Progenitor cell of endocrine pancreas (in vitro differentiated cells): ENCODE data around the gene GTF2F1. TPM values are rescaled to one million over a fixed set of nuclear protein-coding genes. Genes with fewer than 3 reads are reported as not detected.

ENCODE experiments used
- DNase-seq: peaks from one replicate; pipeline ENCODE4 v3.0.0; 2021; ENCODE audit warnings: low spot score; ENCODE audit not compliant: unreplicated experiment
- H3K27ac Mint-ChIP-seq: 2 replicates; pipeline ENCODE4 v1.8.0; 2021; ENCODE audit warnings: mild to moderate bottlenecking, moderate library complexity, mixed read lengths
- H3K27me3 Mint-ChIP-seq: 2 replicates; pipeline ENCODE4 v1.8.0; 2021; ENCODE audit warnings: mixed read lengths
- H3K36me3 Mint-ChIP-seq: 2 replicates; pipeline ENCODE4 v1.8.0; 2022; ENCODE audit warnings: mixed read lengths; ENCODE audit not compliant: insufficient read depth
- H3K4me1 Mint-ChIP-seq: 2 replicates; pipeline ENCODE4 v1.8.0; 2021; ENCODE audit warnings: low read depth, mixed read lengths
- H3K4me3 Mint-ChIP-seq: 2 replicates; pipeline ENCODE4 v1.8.0; 2021; ENCODE audit warnings: low read depth, mild to moderate bottlenecking, moderate library complexity, mixed read lengths
- H3K9me3 Mint-ChIP-seq: 2 replicates; pipeline ENCODE4 v1.8.0; 2021; ENCODE audit warnings: low read depth, mixed read lengths
- CTCF ChIP-seq: fragments of 200-600 bp; sonication (generic); IDR thresholded peaks from one replicate; pipeline ENCODE4 v1.5.0; 2021; ENCODE audit warnings: antibody characterized with exemption, mild to moderate bottlenecking; ENCODE audit not compliant: unreplicated experiment
- total RNA-seq: library from RNA; stranded (reverse); gene quantifications from 2 replicates; pipeline ENCODE4 v1.2.1, GENCODE V29; 2021

Gene GTF2F1
- total RNA-seq, 1 donor from 2014 or later = 77.8 TPM

GRCh38 chr19:6421075-6422014, 28.4 kb upstream of the GTF2F1 start:
- Mint-ChIP-seq H3K27ac (peak overlapping the region; percentile 90), H3K36me3 (peaks cover 10% of the 10 kb centered on the region), H3K4me3 (no peak overlapping the region), H3K9me3 (no peaks in the 10 kb centered on the region), H3K27me3 (no peaks in the 10 kb centered on the region), H3K4me1 (peaks cover 11% of the 10 kb centered on the region)
- no peak for DNase-seq
- TF ChIP-seq CTCF = no peak

DNA sequence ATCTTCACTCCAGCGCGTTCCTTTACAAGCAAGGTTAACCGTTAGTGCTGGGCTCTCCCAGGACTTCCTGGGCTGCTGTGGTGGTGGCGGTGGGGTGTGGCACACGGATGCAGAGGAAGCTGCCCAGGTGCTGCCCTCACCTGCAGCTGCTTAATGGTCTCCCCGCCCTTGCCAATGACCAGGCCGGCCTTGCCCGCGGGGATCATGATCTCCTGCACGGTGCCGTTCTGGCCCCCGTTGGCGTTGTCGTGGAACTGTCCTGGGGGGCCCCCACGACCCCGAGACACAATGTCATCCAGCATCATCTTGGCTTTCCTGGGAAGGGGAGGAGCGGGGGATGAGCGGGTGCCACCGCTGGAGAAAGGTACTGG, 25.6 kb upstream of the GTF2F1 start:
- DNase-seq = no peak
- peaks cover 16% of the 10 kb centered on the region for H3K36me3 Mint-ChIP-seq
- H3K27ac Mint-ChIP-seq = peak overlapping the region; percentile 68
- H3K4me1 Mint-ChIP-seq = peaks cover 16% of the 10 kb centered on the region
- no peaks in the 10 kb centered on the region for H3K9me3 Mint-ChIP-seq
- no peak for TF ChIP-seq CTCF
- no peaks in the 10 kb centered on the region for H3K27me3 Mint-ChIP-seq
- no peak overlapping the region for H3K4me3 Mint-ChIP-seq

DNA sequence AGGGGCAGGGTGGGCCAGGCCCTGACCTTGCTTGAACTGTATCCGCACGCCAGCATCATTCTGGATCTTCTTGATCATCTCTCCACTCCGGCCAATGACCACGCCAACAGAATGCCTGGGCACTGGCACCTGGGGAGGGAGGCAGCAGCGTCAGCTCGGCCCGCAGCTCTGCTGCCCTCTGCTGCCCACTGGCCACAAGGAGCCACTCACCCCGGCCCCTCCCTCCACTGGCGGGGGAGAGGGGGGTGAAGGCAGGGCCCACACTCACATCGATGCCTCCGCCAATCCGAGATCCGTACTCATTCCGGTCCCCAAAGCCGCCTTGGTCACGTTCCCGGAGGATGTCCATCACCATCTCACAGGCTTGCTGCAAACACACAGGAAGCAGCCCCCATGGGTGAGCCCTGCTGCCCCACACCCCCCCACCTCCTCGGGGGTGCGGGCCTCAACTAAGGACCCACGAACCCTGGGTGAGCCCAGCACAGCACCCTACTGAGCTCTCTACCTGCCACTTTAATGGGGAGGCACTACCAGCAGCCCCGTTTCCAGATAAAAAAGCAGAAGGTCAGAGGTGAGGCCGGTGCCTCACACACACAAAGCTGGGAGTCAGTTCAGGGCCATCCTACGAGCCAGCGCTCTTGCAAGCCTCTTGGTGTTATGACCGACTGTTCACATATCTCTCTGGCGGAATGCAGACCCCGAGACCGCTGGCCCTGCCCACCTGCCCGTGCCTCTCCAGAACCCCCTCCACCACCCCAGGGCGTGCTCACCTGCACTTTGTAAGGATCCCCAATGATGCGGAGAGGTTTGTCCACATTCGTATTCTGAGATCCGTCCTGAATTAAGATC, 25.0 kb upstream of the GTF2F1 start:
- no peak for DNase-seq
- Mint-ChIP-seq H3K36me3 (peaks cover 16% of the 10 kb centered on the region), H3K4me1 (peaks cover 17% of the 10 kb centered on the region), H3K27me3 (no peaks in the 10 kb centered on the region), H3K9me3 (no peaks in the 10 kb centered on the region), H3K27ac (no peak overlapping the region), H3K4me3 (no peak overlapping the region)
- peak; percentile 44 for TF ChIP-seq CTCF

DNA sequence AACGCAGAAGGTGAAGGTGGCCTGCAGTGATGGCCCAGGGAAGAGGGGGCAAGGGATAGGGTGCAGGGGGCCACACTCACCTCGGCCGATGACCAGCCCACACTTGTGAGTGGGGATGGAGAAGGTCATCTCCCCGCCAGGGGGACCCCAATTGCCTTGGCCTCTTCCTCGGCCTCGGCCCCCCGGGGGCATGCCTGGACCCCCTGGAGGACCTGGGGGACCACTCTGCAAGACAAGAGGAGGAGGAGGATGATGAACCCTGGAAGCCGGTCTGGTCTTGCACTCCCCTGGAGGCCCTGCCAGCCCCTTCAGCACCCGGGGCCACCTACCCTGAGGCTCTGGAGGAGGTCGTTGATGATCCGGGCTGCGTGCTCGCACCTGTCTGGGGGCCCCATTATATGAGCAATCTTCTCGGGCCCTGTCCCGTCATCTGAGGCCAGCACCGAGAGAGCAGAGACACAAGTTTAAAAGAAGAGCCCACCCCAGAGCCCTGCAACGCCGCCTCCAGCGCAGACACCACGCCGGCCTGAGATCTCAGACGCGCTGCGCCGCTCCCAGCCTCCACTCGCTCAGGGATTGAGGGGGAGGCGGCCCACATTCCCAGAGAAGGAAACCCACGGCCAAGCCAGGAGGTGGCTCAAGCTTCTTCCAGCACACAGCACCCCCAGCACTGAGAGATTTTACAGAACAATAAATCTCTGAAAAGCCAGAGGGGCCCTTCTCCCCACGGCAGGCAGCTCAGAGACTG, 23.9 kb upstream of the GTF2F1 start:
- no peak overlapping the region for H3K4me3 Mint-ChIP-seq
- H3K4me1 Mint-ChIP-seq = peaks cover 15% of the 10 kb centered on the region
- no peaks in the 10 kb centered on the region for H3K27me3 Mint-ChIP-seq
- DNase-seq = no peak
- H3K9me3 Mint-ChIP-seq = no peaks in the 10 kb centered on the region
- TF ChIP-seq CTCF = no peak
- no peak overlapping the region for H3K27ac Mint-ChIP-seq
- peaks cover 14% of the 10 kb centered on the region for H3K36me3 Mint-ChIP-seq
